ENCODE measurements around the gene EPS8L3. TPM values are rescaled to one million over a fixed set of nuclear protein-coding genes. Genes with fewer than 3 reads are reported as not detected.

EPS8L3 gene
- total RNA-seq, 6 donors from 2014 or later = 0.20 TPM; not detected in 5

DNA sequence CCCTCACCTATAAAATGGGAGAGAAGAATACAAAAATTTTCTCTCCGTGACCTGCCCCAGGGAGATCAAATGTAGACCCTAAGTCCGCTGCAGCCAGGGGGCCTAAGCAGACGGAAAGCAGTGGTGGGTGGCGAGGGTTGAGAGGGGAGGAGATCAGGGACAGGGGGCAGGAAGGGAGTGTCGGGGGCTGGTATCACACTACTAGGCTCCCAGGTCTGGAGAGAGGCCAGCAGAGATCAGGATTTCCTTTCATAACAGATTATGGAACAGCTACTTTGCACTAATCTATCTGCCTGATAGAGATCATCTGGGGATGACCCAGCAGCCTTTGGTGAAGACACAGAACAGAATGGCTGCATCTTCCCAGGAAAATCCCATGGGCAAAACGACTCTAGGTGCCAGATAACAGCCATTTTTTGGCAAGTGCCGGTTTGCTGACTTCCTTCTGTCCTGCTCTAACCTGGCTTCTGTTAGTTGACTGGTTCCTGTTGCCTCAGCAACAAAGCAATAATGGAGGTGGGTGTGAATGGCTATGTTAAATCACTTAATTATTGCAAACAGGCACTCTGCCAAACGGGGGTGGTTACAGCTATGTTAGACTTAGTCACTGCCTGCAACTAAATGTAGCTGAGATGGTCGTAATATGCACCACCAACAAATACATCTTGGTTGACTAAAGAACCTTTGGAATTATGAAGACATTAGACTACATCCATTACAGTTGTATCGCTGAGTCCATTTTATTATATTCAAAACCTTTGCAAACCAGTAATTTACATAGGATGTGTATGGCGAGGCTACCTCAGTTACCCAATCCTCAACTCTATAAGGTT lies 30.0 kb upstream of the EPS8L3 start:
- Histone ChIP-seq H3K27me3 (no peaks in the 10 kb centered on the region), H3K4me3 (no peak overlapping the region), H3K36me3 (no peaks in the 10 kb centered on the region), H3K4me1 (peaks cover 50 to 70% (median 61%) of the 10 kb centered on the region in 4 donors), H3K9me3 (no peaks in the 10 kb centered on the region), H3K27ac (peak overlapping the region; percentile 19 to 78 (median 50))
- TF ChIP-seq EP300 (IDR thresholded peaks at IDR 0.05) = peak in 2 of 4 donors; percentile 10 to 28
- TF ChIP-seq POLR2AphosphoS5 (IDR thresholded peaks at IDR 0.05) = peak in 1 of 2 donors; percentile 32
- TF ChIP-seq, protein P1, sequence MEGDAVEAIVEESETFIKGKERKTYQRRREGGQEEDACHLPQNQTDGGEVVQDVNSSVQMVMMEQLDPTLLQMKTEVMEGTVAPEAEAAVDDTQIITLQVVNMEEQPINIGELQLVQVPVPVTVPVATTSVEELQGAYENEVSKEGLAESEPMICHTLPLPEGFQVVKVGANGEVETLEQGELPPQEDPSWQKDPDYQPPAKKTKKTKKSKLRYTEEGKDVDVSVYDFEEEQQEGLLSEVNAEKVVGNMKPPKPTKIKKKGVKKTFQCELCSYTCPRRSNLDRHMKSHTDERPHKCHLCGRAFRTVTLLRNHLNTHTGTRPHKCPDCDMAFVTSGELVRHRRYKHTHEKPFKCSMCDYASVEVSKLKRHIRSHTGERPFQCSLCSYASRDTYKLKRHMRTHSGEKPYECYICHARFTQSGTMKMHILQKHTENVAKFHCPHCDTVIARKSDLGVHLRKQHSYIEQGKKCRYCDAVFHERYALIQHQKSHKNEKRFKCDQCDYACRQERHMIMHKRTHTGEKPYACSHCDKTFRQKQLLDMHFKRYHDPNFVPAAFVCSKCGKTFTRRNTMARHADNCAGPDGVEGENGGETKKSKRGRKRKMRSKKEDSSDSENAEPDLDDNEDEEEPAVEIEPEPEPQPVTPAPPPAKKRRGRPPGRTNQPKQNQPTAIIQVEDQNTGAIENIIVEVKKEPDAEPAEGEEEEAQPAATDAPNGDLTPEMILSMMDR (IDR thresholded peaks at IDR 0.05) = peak in 1 of 6 experiments; percentile 24
- TF ChIP-seq POLR2A (IDR thresholded peaks at IDR 0.05) = no peak
- WGBS, 2 donors = 40 to 50% methylated on average over 11 of the region's 11 CpGs
- DNase-seq = peak in 1 of 2 donors; percentile 40
- ATAC-seq (ENCODE audit: low FRiP score in 2 of 2) = peak in 1 of 2 donors; percentile 57

DNA sequence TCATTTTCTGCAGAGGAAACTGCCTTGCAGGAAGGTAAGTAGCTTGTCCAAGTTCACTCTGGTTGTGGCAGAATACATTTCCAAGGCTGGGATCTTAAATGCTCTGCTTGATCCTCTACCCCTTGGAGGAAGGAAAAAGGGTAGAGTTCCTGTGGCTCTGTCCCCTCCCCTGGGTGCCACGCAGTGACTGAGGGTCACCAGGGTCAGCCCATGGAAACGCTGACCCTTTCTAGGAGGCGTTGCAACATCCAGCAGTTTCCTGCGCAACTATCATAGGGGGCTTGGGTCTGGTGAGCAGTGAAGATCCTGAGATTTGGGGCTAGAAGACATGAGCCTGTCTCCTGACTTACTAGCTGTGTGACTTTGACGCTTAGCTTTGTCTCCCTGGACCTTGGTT lies 29.4 kb upstream of the EPS8L3 start:
- no peak overlapping the region for H3K4me3 ChIP-seq
- peak overlapping the region; percentile 29 to 78 (median 70) for H3K27ac ChIP-seq
- DNase-seq = peak in 1 of 2 donors; percentile 15
- no peaks in the 10 kb centered on the region for H3K27me3 ChIP-seq
- H3K36me3 ChIP-seq = no peaks in the 10 kb centered on the region
- ATAC-seq (ENCODE audit: low FRiP score in 2 of 2) = no peak
- H3K4me1 ChIP-seq = peaks cover 50 to 70% (median 62%) of the 10 kb centered on the region in 4 donors
- H3K9me3 ChIP-seq = no peaks in the 10 kb centered on the region
- TF ChIP-seq POLR2A (IDR thresholded peaks at IDR 0.05) (no peak), POLR2AphosphoS5 (IDR thresholded peaks at IDR 0.05) (no peak), EP300 (IDR thresholded peaks at IDR 0.05) (no peak)
- TF ChIP-seq, protein P1 (IDR thresholded peaks at IDR 0.05) = no peak
- WGBS, 2 donors = 52 to 62% methylated on average over 3 to 5 of the region's 5 CpGs

DNA sequence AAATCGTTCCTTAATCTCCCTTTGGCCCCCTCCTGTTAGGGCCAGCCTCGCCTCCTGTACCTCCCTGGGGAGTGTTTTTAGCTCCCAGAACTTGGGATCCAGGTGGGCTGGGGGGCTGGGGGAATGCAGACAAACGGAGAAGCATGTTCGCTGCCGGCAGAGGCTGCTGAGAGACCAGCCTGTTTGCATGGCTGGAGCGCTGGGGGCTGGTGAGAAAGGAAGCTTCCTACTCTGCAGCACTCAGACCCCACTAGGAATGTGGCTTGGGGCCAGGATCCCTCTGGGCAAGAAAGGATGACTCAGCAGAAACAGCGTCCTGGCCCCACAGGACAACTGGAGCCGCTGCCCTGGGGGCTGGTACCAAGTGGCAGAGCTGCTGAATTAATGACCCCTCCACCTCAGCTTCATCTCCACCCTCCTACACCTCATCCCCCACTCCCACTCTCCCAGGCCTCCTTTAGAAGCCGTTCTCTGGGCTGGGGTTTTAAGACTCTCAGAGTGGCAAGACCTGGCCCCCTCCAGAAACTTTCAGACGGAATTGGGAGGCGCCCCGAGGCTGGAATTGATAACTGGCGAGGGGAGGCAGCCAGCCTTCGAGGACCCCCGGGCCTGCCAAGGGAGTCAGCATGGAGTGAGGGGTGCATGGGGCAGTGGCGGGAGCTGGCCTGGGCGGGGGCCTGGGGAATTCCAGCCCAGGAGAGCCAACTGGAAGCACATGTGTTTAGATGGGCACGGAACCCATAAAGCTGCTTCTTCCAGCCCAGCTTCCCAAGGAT lies 28.5 kb upstream of the EPS8L3 start:
- DNase-seq (peak in 1 of 2 donors; percentile 78), ATAC-seq (ENCODE audit: low FRiP score in 2 of 2) (peak in 1 of 2 donors; percentile 31)
- no peak overlapping the region for H3K4me3 ChIP-seq
- H3K4me1 ChIP-seq = peaks cover 50 to 63% (median 61%) of the 10 kb centered on the region in 4 donors
- no peaks in the 10 kb centered on the region for H3K27me3 ChIP-seq
- H3K36me3 ChIP-seq = no peaks in the 10 kb centered on the region
- no peaks in the 10 kb centered on the region for H3K9me3 ChIP-seq
- H3K27ac ChIP-seq = peak overlapping the region; percentile 29 to 78 (median 74)
- 12 to 35% methylated on average over 9 to 18 of the region's 18 CpGs for WGBS, 2 donors
- TF ChIP-seq, protein P1 (IDR thresholded peaks at IDR 0.05) = peak in 2 of 6 experiments; percentile 29 to 35
- TF ChIP-seq POLR2AphosphoS5 (IDR thresholded peaks at IDR 0.05) = peak; percentile 8 to 49
- no peak for TF ChIP-seq POLR2A (IDR thresholded peaks at IDR 0.05)
- TF ChIP-seq EP300 (IDR thresholded peaks at IDR 0.05) = no peak

DNA sequence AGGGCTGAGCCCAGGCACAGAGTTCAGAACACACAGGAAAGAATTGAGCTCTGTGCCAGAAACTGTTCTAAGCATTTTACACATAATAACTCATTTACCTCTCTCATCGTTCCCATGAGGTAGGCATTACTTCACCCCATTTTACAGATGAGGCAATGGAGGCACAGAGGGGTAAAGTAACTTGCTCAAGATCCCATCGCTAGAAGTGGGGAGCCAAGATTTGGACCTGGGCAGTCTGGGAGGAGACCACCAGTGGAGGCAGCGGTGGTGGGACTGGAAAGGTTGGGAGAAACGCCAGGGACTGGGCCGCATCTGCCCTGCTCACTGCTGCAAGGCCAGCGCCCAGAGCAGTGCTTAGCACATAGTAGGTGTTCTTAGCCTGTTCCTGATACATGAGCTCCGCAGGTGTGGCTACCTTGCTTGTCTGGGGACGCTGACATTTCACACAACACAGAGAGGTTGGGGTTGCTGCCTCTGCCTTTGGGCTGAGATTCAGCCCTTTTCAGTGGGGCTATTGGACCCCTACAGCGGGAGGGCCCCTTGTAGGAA lies 27.8 kb upstream of the EPS8L3 start:
- Histone ChIP-seq H3K36me3 (no peaks in the 10 kb centered on the region), H3K4me1 (peaks cover 45 to 64% (median 63%) of the 10 kb centered on the region in 4 donors), H3K27ac (peak overlapping the region; percentile 51 to 78 (median 74)), H3K27me3 (no peaks in the 10 kb centered on the region), H3K4me3 (no peak overlapping the region), H3K9me3 (no peaks in the 10 kb centered on the region)
- WGBS, 2 donors = 65 to 85% methylated on average over 7 to 9 of the region's 9 CpGs
- ATAC-seq (ENCODE audit: low FRiP score in 2 of 2) = no peak
- no peak for TF ChIP-seq POLR2AphosphoS5 (IDR thresholded peaks at IDR 0.05)
- TF ChIP-seq, protein P1 (IDR thresholded peaks at IDR 0.05) = no peak
- no peak for TF ChIP-seq EP300 (IDR thresholded peaks at IDR 0.05)
- no peak for TF ChIP-seq POLR2A (IDR thresholded peaks at IDR 0.05)
- DNase-seq = peak in 1 of 2 donors; percentile 16

Measured in upper lobe of left lung (tissue), 6 donors.